GM12878 (cell line): ENCODE results near the gene IREB2. TPM values are rescaled to one million over a fixed set of nuclear protein-coding genes. Genes with fewer than 3 reads are reported as not detected.

ENCODE experiments used
- CEBPB ChIP-seq, 2 experiments: fragments of 150-350 bp in 1 of 2; IDR thresholded peaks; 2 replicates each; pipeline ENCODE4 v1.6.1; 2012 to 2014; ENCODE audit warnings: low read depth in 2 of 2, low read length in 2 of 2, borderline replicate concordance in 1 of 2, inconsistent platforms in 1 of 2
- FOXK2 ChIP-seq: fragments of 450-650 bp; IDR thresholded peaks from 2 replicates; pipeline ENCODE4 v1.6.1; 2017; ENCODE audit warnings: mild to moderate bottlenecking, moderate library complexity
- IRF4 ChIP-seq: IDR thresholded peaks from 2 replicates; pipeline ENCODE4 v1.6.1; 2011; ENCODE audit warnings: low read depth, low read length
- RELA ChIP-seq: fragments of 450-650 bp; IDR thresholded peaks from 2 replicates; pipeline ENCODE4 v1.8.0; 2014; ENCODE audit warnings: borderline replicate concordance; ENCODE audit not compliant: partially characterized antibody
- ZNF207 ChIP-seq: fragments of 450-650 bp; IDR thresholded peaks from 2 replicates; pipeline ENCODE4 v1.6.1; 2014; ENCODE audit warnings: antibody characterized with exemption, mild to moderate bottlenecking, borderline replicate concordance
- polyA plus RNA-seq, 11 experiments: library from polyadenylated mRNA; depleted of rRNA in 4 of 11; unstranded in 6 of 11; stranded (reverse) in 5 of 11; fragments of >200 nt; fragmentation: Nextera tagmentation in 4 of 11; fragmentation: Illumina TruSeq in 1 of 11; extraction: Ambion mirVana in 4 of 11; extraction: Trizol in 1 of 11; gene quantifications; 1 replicate in 1 of 11; 2 replicates in 10 of 11; pipeline versions ENCODE4 v1.2.1 to v1.2.3, GENCODE V29; 2011 to 2016; ENCODE audit warnings: inconsistent platforms in 2 of 11, missing spikeins in 2 of 11, low read depth in 1 of 11
- total RNA-seq, 4 experiments: library from RNA; depleted of rRNA in 3 of 4; stranded (reverse); fragments of >200 nt in 3 of 4; fragmentation: Illumina TruSeq in 1 of 4; extraction: Trizol in 1 of 4; gene quantifications; 2 replicates each; pipeline versions ENCODE4 v1.2.1 to v1.2.3, GENCODE V29; 2013 to 2021
- TF ChIP-seq, protein P1 (sequence below): IDR thresholded peaks from 2 replicates; pipeline ENCODE4 v1.6.1; 2012; ENCODE audit warnings: improper control_type of control experiment, low read depth, low read length; ENCODE audit not compliant: insufficient replicate concordance
- TF ChIP-seq, protein P2 (sequence below): fragments of 450-650 bp; formaldehyde crosslinking; IDR thresholded peaks from 2 replicates; pipeline ENCODE4 v1.4.0; 2022; ENCODE audit warnings: mild to moderate bottlenecking, moderate library complexity
- TF ChIP-seq, protein P3 (sequence below): fragments of 450-650 bp; IDR thresholded peaks from 2 replicates; pipeline ENCODE4 v1.6.1; 2016; ENCODE audit warnings: mild to moderate bottlenecking, moderate library complexity, borderline replicate concordance
- TF ChIP-seq, protein P4 (sequence below): IDR thresholded peaks from 2 replicates; pipeline ENCODE4 v1.6.1; 2012; ENCODE audit warnings: low read depth, low read length, improper control_type of control experiment
- TF ChIP-seq, protein P5 (sequence below): IDR thresholded peaks from 2 replicates; pipeline ENCODE4 v1.6.1; 2012; ENCODE audit warnings: low read length, inconsistent platforms

Gene IREB2
- total and polyA plus RNA-seq, 10 of the 15 experiments (the other 5 are each of a cell fraction or from before 2014, with no cell fraction given) = 13.0 to 52.4 (median 24.4) TPM

DNA sequence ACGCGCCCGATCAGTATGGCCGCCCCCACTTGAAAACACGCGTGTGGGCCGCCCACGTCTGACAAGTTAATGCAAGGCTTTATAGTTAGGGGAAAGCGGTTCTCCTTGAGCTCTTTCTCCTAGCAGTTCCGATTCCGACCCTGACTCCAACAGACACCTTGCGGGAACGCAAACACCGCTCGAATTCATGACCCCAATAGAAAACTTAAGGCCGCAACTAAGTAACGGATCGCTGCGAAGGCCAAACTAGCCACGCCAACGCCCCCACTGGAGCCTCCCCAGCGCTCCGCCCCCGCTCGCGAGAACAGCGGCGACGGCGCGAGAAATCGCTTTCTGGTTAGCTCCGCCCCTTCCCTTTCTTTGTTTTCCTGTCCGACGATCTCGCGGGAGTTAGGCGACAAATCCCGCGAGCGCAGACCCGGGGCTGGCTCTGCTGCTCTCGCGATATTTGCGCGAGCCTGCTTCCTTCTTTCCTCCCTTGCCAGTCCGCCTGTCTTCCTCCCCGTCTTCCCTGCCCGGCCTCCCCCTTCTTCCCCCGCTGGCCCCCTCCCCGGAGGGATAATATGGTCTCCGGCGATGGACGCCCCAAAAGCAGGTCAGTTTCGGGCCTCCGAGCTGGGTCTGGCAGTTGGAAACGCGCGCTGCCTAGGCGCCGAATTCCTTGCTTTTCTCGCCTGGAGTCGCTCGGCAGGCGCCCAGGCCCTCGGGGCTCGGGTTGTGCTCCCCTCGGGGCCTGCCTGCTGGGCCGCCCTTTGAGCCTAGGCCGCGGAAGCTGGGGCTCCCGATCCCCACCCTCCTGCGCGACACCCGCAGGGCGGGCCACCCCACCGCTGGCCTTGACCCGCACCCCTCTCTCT is at the start of gene IREB2 (continued):
- TF ChIP-seq FOXK2 (peak; percentile 79), CEBPB (IDR thresholded peaks at IDR 0.05; ENCODE audit: borderline replicate concordance in 1 of 2, low read depth in 2 of 2, low read length in 2 of 2) (no peak), ZNF207 (peak; percentile 89), RELA (peak; percentile 64), IRF4 (0 out of 2 replicates have a peak, but pooled peaks have one; percentile 15)
- TF ChIP-seq, protein P1, sequence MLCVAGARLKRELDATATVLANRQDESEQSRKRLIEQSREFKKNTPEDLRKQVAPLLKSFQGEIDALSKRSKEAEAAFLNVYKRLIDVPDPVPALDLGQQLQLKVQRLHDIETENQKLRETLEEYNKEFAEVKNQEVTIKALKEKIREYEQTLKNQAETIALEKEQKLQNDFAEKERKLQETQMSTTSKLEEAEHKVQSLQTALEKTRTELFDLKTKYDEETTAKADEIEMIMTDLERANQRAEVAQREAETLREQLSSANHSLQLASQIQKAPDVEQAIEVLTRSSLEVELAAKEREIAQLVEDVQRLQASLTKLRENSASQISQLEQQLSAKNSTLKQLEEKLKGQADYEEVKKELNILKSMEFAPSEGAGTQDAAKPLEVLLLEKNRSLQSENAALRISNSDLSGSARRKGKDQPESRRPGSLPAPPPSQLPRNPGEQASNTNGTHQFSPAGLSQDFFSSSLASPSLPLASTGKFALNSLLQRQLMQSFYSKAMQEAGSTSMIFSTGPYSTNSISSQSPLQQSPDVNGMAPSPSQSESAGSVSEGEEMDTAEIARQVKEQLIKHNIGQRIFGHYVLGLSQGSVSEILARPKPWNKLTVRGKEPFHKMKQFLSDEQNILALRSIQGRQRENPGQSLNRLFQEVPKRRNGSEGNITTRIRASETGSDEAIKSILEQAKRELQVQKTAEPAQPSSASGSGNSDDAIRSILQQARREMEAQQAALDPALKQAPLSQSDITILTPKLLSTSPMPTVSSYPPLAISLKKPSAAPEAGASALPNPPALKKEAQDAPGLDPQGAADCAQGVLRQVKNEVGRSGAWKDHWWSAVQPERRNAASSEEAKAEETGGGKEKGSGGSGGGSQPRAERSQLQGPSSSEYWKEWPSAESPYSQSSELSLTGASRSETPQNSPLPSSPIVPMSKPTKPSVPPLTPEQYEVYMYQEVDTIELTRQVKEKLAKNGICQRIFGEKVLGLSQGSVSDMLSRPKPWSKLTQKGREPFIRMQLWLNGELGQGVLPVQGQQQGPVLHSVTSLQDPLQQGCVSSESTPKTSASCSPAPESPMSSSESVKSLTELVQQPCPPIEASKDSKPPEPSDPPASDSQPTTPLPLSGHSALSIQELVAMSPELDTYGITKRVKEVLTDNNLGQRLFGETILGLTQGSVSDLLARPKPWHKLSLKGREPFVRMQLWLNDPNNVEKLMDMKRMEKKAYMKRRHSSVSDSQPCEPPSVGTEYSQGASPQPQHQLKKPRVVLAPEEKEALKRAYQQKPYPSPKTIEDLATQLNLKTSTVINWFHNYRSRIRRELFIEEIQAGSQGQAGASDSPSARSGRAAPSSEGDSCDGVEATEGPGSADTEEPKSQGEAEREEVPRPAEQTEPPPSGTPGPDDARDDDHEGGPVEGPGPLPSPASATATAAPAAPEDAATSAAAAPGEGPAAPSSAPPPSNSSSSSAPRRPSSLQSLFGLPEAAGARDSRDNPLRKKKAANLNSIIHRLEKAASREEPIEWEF = no peak
- TF ChIP-seq, protein P2, sequence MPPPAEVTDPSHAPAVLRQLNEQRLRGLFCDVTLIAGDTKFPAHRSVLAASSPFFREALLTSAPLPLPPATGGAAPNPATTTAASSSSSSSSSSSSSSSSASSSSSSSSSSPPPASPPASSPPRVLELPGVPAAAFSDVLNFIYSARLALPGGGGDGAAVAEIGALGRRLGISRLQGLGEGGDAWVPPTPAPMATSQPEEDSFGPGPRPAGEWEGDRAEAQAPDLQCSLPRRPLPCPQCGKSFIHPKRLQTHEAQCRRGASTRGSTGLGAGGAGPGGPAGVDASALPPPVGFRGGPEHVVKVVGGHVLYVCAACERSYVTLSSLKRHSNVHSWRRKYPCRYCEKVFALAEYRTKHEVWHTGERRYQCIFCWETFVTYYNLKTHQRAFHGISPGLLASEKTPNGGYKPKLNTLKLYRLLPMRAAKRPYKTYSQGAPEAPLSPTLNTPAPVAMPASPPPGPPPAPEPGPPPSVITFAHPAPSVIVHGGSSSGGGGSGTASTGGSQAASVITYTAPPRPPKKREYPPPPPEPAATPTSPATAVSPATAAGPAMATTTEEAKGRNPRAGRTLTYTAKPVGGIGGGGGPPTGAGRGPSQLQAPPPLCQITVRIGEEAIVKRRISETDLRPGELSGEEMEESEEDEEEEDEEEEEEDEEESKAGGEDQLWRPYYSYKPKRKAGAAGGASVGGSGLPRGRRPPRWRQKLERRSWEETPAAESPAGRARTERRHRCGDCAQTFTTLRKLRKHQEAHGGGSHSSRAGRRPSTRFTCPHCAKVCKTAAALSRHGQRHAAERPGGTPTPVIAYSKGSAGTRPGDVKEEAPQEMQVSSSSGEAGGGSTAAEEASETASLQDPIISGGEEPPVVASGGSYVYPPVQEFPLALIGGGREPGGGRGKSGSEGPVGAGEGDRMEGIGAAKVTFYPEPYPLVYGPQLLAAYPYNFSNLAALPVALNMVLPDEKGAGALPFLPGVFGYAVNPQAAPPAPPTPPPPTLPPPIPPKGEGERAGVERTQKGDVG (CRISPR knock-in tag) = no peak
- TF ChIP-seq, protein P3, sequence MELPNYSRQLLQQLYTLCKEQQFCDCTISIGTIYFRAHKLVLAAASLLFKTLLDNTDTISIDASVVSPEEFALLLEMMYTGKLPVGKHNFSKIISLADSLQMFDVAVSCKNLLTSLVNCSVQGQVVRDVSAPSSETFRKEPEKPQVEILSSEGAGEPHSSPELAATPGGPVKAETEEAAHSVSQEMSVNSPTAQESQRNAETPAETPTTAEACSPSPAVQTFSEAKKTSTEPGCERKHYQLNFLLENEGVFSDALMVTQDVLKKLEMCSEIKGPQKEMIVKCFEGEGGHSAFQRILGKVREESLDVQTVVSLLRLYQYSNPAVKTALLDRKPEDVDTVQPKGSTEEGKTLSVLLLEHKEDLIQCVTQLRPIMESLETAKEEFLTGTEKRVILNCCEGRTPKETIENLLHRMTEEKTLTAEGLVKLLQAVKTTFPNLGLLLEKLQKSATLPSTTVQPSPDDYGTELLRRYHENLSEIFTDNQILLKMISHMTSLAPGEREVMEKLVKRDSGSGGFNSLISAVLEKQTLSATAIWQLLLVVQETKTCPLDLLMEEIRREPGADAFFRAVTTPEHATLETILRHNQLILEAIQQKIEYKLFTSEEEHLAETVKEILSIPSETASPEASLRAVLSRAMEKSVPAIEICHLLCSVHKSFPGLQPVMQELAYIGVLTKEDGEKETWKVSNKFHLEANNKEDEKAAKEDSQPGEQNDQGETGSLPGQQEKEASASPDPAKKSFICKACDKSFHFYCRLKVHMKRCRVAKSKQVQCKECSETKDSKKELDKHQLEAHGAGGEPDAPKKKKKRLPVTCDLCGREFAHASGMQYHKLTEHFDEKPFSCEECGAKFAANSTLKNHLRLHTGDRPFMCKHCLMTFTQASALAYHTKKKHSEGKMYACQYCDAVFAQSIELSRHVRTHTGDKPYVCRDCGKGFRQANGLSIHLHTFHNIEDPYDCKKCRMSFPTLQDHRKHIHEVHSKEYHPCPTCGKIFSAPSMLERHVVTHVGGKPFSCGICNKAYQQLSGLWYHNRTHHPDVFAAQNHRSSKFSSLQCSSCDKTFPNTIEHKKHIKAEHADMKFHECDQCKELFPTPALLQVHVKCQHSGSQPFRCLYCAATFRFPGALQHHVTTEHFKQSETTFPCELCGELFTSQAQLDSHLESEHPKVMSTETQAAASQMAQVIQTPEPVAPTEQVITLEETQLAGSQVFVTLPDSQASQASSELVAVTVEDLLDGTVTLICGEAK = peak; percentile 68; the same call in 1 of the 2 replicates
- TF ChIP-seq, protein P4, sequence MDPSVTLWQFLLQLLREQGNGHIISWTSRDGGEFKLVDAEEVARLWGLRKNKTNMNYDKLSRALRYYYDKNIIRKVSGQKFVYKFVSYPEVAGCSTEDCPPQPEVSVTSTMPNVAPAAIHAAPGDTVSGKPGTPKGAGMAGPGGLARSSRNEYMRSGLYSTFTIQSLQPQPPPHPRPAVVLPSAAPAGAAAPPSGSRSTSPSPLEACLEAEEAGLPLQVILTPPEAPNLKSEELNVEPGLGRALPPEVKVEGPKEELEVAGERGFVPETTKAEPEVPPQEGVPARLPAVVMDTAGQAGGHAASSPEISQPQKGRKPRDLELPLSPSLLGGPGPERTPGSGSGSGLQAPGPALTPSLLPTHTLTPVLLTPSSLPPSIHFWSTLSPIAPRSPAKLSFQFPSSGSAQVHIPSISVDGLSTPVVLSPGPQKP = 0 out of 2 replicates have a peak, but pooled peaks have one; percentile 16
- TF ChIP-seq, protein P5, sequence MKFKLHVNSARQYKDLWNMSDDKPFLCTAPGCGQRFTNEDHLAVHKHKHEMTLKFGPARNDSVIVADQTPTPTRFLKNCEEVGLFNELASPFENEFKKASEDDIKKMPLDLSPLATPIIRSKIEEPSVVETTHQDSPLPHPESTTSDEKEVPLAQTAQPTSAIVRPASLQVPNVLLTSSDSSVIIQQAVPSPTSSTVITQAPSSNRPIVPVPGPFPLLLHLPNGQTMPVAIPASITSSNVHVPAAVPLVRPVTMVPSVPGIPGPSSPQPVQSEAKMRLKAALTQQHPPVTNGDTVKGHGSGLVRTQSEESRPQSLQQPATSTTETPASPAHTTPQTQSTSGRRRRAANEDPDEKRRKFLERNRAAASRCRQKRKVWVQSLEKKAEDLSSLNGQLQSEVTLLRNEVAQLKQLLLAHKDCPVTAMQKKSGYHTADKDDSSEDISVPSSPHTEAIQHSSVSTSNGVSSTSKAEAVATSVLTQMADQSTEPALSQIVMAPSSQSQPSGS = peak; percentile 63; the same call in 1 of the 2 replicates
